Stomach (tissue), 19 donors: ENCODE data around the gene RBM41. TPM values are rescaled to one million over a fixed set of nuclear protein-coding genes. Genes with fewer than 3 reads are reported as not detected.
A peak's percentile ranks its signal among the peaks of the same experiment; 100 is the strongest.
"Not testable (repeated sequence)": the region's sequence is repeated elsewhere in the genome, so short reads cannot be mapped to it uniquely, and the experiment has no call there.

Source experiments
- DNase-seq, 2 donors: peaks; one replicate each; pipeline versions ENCODE4 v3.0.0 to v3.0.0-alpha.2; 2013 to 2019
- H3K27ac ChIP-seq, 5 donors: fragments of 200-600 bp in 4 of 5; sonication (generic) in 4 of 5; one replicate each; pipeline ENCODE4 v1.5.1; 2013 to 2019; ENCODE audit warnings: mild to moderate bottlenecking in 1 of 5, moderate library complexity in 1 of 5
- H3K27me3 ChIP-seq, 3 donors: fragments of 200-600 bp; sonication (generic); one replicate each; pipeline ENCODE4 v1.5.1; 2017 to 2019; ENCODE audit warnings: mixed run types in 1 of 3
- H3K36me3 ChIP-seq, 4 donors: fragments of 200-600 bp; sonication (generic); 1 replicate in 3 of 4; 2 replicates in 1 of 4; pipeline ENCODE4 v1.5.1; 2016 to 2019
- H3K4me1 ChIP-seq, 4 donors: fragments of 200-600 bp; sonication (generic); one replicate each; pipeline ENCODE4 v1.5.1; 2016 to 2019
- H3K4me3 ChIP-seq, 4 donors: fragments of 200-600 bp; sonication (generic) in 3 of 4; one replicate each; pipeline ENCODE4 v1.5.1; 2016 to 2019; ENCODE audit warnings: mild to moderate bottlenecking in 1 of 4
- H3K9me3 ChIP-seq, 4 donors: fragments of 200-600 bp; sonication (generic); one replicate each; pipeline ENCODE4 v1.5.1; 2016 to 2019
- CTCF ChIP-seq, 7 experiments: fragments of 450-650 bp in 4 of 7; fragments of 200-600 bp in 3 of 7; sonication (generic) in 3 of 7; IDR thresholded peaks; one replicate each; pipeline ENCODE4 v1.5.1; 2016 to 2019; ENCODE audit warnings: antibody characterized with exemption in 7 of 7, control low read depth in 2 of 7, mild to moderate bottlenecking in 1 of 7
- EP300 ChIP-seq: sonication (generic); formaldehyde crosslinking; IDR thresholded peaks from one replicate; pipeline ENCODE4 v1.6.1; 2017; ENCODE audit warnings: antibody characterized with exemption
- POLR2A ChIP-seq, 4 donors: fragments of 450-650 bp; IDR thresholded peaks; one replicate each; pipeline ENCODE4 v1.6.1; 2016; ENCODE audit warnings: antibody characterized with exemption in 4 of 4, control low read depth in 2 of 4, mild to moderate bottlenecking in 1 of 4, moderate library complexity in 1 of 4
- POLR2AphosphoS5 ChIP-seq, 3 donors: sonication (generic); formaldehyde crosslinking; IDR thresholded peaks; one replicate each; pipeline ENCODE4 v1.6.1; 2016; ENCODE audit warnings: antibody characterized with exemption in 3 of 3
- WGBS, 5 donors: extraction: QIAGEN DNeasy Blood & Tissue Kit in 3 of 5; methylation state at CpG; one replicate each; pipeline versions ENCODE4 v1.1.5 to v1.1.7; 2013 to 2018; 5-methylcytosine and 5-hydroxymethylcytosine counted together
- intact Hi-C: fragments of 100-400 bp; cut with DNase I; formaldehyde crosslinking; loops from one replicate; pipeline ENCODE4 v1.15.1; 2023; ENCODE audit warnings: low total_unique reads
- long read RNA-seq, 10 donors: transcript quantifications; one replicate each; lab custom pipeline, GENCODE V29; 2026
- polyA plus RNA-seq, 3 donors: library from polyadenylated mRNA; stranded (reverse); fragments of 200-250 nt; gene quantifications; one replicate each; pipeline ENCODE4 v1.2.3, GENCODE V29; 2013
- total RNA-seq, 5 donors: library from RNA; depleted of rRNA; stranded (reverse); fragments of >200 nt; gene quantifications; one replicate each; pipeline versions ENCODE4 v1.1.0 to v1.2.3, GENCODE V29; 2014 to 2016
- donor health status: healthy with polysubstance abuse.
- donor health status: Bipolar disorder and iron deficiency.
- donor health status: healthy.

RBM41 gene
- total RNA-seq (10 to 100 TPM in 4 of 5 donors, 1 to 10 TPM in 1; 9.0 to 77.6 (median 21.0) TPM), polyA plus RNA-seq (1 to 10 TPM; 3.3 to 7.6 (median 5.3) TPM)
- long read RNA-seq, donor 1 = 0 reads
- long read RNA-seq, donor 2, partial matches to known transcripts = 0 of 1 reads
- long read RNA-seq, donor 2, other reads (novel, unspliced or antisense) = 0 of 1 reads
- long read RNA-seq, donor 3, partial matches to known transcripts = 0 of 1 reads
- long read RNA-seq, donor 3, other reads (novel, unspliced or antisense) = 0 of 1 reads
- long read RNA-seq, donor 4 = 0 reads
- long read RNA-seq, donor 5, partial matches to known transcripts = 0 of 1 reads
- long read RNA-seq, donor 5, other reads (novel, unspliced or antisense) = 0 of 1 reads
- long read RNA-seq, donor 6, partial matches to known transcripts = 7 of 8 reads
- long read RNA-seq, donor 6, other reads (novel, unspliced or antisense) = 0 of 8 reads
- long read RNA-seq, donor 7, partial matches to known transcripts = 0 of 1 reads
- long read RNA-seq, donor 7, other reads (novel, unspliced or antisense) = 0 of 1 reads
- long read RNA-seq, donor 8 = 0 reads
- long read RNA-seq, donor 9 = 0 reads
- long read RNA-seq, donor 10 = 0 reads

GRCh38 chrX:107118322-107119147 lies at the start of gene RBM41:
Gene RBM41, minus strand, starts transcription at chrX:107118822. Its CDS starts 49 bp downstream, at chrX:107118773.
- intact Hi-C loops = no loop called here
- Histone ChIP-seq H3K27me3 (peaks cover 0 to 3% (median 0%) of the 10 kb centered on the region in 3 donors), H3K4me1 (no peaks in the 10 kb centered on the region), H3K4me3 (peak within 1 kb of the TSS; percentile 49 to 75 (median 64)), H3K27ac (peak within 1 kb of the TSS; percentile 45 to 85 (median 68)), H3K9me3 (no peaks in the 10 kb centered on the region), H3K36me3 (peaks cover 10 to 29% (median 28%) of the 10 kb centered on the region in 4 donors)
- no peak for TF ChIP-seq CTCF (IDR thresholded peaks at IDR 0.05)
- peak in 1 of 3 donors; percentile 4 for TF ChIP-seq POLR2AphosphoS5 (IDR thresholded peaks at IDR 0.05)
- TF ChIP-seq EP300 = no peak
- no peak for TF ChIP-seq POLR2A (IDR thresholded peaks at IDR 0.05)
- 0 to 31% (median 4%) methylated on average over 24 to 37 of the region's 37 CpGs for WGBS, 5 donors
- peak; percentile 80 to 91 for DNase-seq

GRCh38 chrX:107168257-107168656 lies 49.6 kb upstream of the RBM41 start:
- Histone ChIP-seq H3K9me3 (no peaks in the 10 kb centered on the region), H3K27me3 (no peaks in the 10 kb centered on the region), H3K36me3 (no peaks in the 10 kb centered on the region), H3K4me3 (no peak overlapping the region), H3K4me1 (no peaks in the 10 kb centered on the region), H3K27ac (no peak overlapping the region)
- TF ChIP-seq POLR2A (IDR thresholded peaks at IDR 0.05) = no peak
- TF ChIP-seq CTCF (IDR thresholded peaks at IDR 0.05) = no peak
- no peak for TF ChIP-seq POLR2AphosphoS5 (IDR thresholded peaks at IDR 0.05)
- intact Hi-C loops = no loop called here
- DNase-seq = no peak

GRCh38 chrX:107167163-107167921 lies 48.7 kb upstream of the RBM41 start:
- no peak for DNase-seq
- H3K36me3 ChIP-seq = no peaks in the 10 kb centered on the region
- no peaks in the 10 kb centered on the region for H3K27me3 ChIP-seq
- TF ChIP-seq CTCF (IDR thresholded peaks at IDR 0.05) (no peak), POLR2AphosphoS5 (IDR thresholded peaks at IDR 0.05) (no peak), POLR2A (IDR thresholded peaks at IDR 0.05) (no peak), EP300 (no peak)
- 80 to 97% (median 96%) methylated on average over 3 of the region's 3 CpGs for WGBS, 5 donors
- no peak overlapping the region for H3K27ac ChIP-seq
- intact Hi-C loops = no loop called here
- H3K9me3 ChIP-seq = no peaks in the 10 kb centered on the region
- H3K4me1 ChIP-seq = no peaks in the 10 kb centered on the region
- no peak overlapping the region for H3K4me3 ChIP-seq

- intact Hi-C loops, H3K27ac ChIP-seq, H3K27me3 ChIP-seq, DNase-seq, H3K4me1 ChIP-seq, H3K9me3 ChIP-seq, H3K36me3 ChIP-seq, H3K4me3 ChIP-seq: not testable (repeated sequence)
- 79 to 89% (median 80%) methylated on average over 3 to 4 of the region's 4 CpGs; no CpG with 5 or more reads in 2 of the 5 donors for WGBS, 5 donors
Observed at GRCh38 chrX:107157618-107158017, 39.0 kb upstream of the RBM41 start.

- H3K4me1 ChIP-seq, H3K27me3 ChIP-seq, intact Hi-C loops, H3K9me3 ChIP-seq, DNase-seq, H3K27ac ChIP-seq, H3K36me3 ChIP-seq: not testable (repeated sequence)
- H3K4me3 ChIP-seq = peak overlapping the region in 3 of 4 donors; percentile 15 to 40 (median 28)
- 23 to 55% (median 37%) methylated on average over 18 to 25 of the region's 32 CpGs; no CpG with 5 or more reads in 1 of the 5 donors for WGBS, 5 donors
Observed at GRCh38 chrX:107155621-107156430, 37.2 kb upstream of the RBM41 start.
